GM19452 (cell line): ENCODE measurements around the gene SLC29A1.

ENCODE experiments used
- ATAC-seq: cut with Tn5 transposase; IDR thresholded peaks from one replicate; pipeline ENCODE4 v1.9.1; 2021; ENCODE audit not compliant: unreplicated experiment

The SLC29A1 gene

GRCh38 chr6:44253307-44254101 is 30.1 kb downstream of the SLC29A1 start:
- ATAC-seq = no peak

DNA sequence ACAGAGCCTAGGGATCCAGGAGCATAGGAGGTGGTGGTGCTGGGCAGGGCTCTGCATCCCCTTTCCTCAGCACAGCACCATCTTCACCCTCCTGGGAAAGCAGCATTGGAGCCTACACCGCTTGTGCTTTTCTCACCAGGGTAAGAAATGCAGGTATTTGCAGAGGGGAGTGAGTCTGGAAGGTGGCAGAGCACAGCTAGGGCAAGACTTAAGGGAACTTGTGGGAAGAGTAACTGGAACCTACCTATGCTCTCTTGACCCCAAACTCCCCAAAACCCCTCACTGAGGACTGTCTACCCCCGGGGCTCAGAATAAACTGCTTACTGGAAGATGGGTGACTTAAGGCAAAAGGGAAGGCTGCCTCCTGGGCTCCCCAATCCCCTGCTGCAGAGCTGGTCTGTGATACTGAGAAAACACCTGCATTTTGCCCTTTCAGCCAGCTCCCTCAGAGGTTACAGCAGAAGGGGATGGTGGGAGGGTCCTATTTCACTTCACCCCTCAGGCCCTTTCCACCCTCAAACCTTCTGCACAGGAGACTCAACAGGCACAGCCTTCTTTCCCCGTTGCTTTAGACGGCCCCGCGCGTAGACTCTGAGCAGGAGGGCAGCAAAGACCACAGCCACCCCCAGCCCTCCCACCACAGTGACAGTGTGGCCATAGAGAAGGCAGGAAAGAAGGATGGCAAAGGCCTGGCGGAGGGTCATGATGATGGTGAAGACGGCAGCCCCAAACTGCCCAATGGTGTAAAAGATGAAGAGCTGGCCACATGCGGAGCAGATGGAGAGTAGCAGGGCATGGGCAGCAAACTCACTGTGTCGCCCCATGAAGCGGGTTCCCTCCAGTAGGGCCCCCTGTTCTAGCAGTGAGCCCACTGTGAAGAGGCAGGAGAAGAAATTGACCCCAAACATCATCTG is 31.1 kb downstream of the SLC29A1 start:
- no peak for ATAC-seq

DNA sequence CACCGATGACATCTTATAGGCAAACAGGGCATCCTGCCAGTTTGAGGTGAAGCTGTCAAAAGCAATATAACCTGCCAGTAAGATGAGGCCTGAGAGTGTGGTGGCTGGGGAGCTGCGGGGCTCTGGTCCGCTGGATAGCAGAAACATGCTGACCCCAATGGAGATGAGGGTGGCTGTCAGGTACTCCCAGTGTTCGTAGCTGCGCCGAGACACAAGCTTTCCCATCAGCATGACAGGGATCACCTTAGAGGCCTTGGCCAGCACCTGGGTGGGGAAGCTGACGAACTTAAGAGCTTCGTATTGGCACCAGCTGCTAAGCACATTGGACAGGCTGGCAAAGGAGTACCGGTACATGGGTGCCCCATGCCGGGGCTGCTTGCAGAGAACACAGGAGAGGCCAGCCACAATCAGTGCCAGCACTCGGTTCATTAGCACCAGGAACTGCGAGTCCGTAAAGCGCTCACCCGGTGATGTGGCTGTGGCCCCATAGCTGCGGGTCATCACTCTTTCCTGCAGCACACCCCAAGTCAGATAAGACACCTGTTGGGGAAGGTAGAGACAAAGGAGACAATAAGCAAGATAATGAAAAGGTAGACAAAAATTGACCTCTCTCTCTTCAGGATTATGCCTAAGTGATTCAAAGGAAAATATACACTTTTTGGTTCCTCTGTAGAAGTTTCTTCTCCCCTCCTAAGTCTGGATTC is 31.9 kb downstream of the SLC29A1 start:
- no peak for ATAC-seq

DNA sequence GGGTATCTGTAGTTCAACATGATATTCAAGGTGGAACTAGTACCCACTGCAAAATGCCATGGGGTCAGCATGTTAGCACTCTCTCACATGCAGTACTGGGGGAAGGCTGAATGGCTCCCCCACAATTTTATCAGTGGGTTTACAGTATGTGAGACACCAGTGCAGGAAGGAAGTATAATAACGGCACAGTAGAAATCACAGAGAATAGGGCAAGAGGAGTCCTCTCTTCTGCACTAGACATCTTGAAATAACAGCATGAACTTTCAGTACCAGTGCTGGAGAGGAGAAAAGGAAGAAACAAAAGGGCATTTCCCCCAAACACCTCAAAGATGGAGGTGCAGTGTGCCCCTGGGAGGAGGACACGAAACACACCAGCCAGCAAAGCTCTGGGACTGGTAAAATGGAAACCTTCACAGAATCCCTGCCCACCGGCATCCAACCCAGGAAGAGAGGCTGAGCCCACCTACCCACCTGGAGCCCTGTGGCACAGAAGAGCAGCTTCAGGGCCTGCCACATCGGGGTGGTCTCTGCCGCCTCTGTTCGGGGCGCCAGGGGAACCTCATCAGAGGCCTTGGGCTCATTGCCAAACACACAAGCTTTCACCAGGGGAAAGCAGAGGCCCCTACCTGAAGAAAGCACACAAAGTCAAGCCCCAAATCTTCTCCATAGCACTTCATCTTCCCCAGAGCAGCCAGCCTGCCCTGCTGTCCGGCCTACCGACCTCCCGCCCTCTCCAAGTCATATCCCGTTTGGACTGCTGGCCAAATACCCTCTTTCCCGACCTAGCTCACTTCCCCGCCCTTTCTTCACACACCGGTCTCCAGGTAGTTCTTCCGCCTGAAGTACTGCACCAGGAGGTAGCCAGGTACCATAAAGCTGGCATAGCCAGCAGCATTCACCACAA is 32.7 kb downstream of the SLC29A1 start:
- no peak for ATAC-seq

DNA sequence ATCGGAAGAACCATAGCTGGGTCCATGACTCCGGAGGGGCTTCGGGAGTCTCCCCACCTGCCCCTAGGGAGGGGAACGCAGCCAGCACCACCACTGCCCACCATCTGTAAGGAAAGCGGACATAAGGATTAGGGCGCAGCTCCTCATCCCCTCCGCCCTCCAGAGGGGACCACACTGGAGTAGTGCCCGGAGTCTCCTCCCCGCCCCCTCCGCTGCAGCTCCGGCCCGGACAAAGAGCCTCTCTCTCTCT is 33.3 kb downstream of the SLC29A1 start:
- no peak for ATAC-seq

DNA sequence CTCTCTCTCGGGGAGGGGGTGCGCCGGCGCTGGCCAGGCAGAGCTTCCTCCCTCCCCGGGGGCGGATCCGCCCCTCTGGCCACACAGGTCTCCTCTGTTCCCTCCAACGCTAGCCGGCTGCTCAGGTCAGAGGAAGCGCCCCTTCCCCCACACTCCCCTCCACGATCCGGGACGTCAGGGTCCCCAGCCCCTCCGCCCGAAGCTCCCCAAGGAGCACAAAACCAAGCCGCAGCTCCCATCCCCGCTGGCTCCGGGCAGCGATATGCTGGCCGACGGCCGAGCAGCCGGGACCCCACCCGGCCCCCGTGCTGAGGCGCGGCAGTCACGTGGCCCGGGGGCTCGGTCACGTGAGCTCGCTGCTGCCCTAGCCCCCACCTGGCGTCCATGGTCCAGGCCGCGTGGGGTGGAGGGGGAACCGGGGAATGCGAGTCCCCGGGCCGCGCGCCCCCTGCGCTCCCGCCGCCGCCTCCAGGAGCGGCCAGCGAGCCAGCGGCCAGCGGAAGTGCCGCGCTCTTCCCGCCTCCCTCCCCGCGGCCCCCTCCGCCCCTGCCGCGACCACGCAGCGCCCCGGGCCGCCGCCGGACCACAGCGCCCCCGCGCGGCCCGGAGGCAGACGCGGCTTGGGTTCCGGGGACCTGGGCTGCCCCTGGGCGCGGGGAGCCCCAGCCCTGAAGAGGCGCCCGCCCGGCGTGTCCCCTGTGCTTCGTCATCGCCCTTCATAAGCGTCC is 33.8 kb downstream of the SLC29A1 start, which contains the start of gene SLC35B2:
Gene SLC35B2 (minus strand): TSS at position 504 of the 728 bp plus-strand sequence. CDS start 118 bp downstream, at position 386.
- ATAC-seq = peak; percentile 52

GRCh38 chr6:44257753-44258324 is 34.4 kb downstream of the SLC29A1 start:
- peak; percentile 8 for ATAC-seq

GRCh38 chr6:44258325-44258863 is 35.0 kb downstream of the SLC29A1 start:
- ATAC-seq = no peak

DNA sequence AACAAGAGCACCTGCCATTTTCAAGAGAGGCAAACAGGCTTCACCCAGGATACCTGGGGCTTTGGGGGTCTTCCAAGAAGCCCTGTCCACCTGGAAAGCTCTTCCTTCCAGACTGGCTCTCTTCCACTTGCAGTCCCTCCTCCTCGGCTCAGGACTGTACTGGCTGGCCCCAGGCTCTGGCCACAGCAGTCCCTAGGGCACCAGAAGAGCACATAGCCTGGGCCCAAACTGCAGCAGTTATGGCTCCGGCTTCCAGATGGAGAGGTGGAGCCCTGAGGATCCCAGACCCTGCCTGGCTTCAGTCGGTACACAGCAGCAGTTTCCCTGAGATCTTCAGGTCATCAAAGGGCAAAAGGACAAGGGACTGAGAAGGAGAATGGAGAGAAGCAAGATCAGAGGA is 35.5 kb downstream of the SLC29A1 start:
- ATAC-seq = no peak

GRCh38 chr6:44260011-44260410 is 36.6 kb downstream of the SLC29A1 start:
- ATAC-seq = no peak

DNA sequence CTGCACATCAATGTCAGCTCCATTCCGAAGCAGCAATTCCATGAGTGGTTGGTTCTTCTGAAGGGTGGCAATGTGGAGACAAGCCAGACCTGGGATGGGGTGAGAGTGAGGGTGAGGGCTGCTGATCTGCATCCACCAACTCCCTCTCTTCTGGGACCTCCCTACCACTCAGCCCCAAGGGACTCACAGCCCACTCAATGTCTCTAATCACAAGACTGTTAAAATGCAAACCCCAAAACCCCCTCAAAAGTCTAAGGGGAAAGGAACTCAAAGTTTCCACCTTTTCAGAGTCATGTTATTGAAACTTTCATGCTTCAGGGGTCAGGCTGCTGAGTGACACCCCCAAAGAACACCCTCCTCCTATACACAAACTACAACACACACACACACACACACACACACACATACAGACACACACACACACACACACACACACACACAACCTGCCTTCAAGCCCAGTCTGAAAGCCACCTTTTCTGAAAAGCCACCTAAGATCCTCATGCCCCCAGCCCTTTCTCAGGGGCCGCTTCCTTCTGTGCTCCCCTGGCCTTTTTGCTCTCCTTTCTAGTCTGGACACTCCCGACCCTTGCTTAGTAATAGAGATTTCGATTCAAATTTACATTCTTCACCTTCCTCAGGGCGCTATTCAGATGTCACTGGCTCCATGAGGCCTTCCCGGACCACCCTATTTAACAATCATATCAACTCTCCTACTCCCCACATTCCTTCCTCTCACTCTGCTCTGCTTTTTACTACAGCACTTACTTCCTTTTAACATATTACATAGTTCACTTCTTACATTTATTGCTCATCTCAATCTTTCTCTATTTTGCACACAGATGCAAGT is 37.3 kb downstream of the SLC29A1 start:
- ATAC-seq = no peak

DNA sequence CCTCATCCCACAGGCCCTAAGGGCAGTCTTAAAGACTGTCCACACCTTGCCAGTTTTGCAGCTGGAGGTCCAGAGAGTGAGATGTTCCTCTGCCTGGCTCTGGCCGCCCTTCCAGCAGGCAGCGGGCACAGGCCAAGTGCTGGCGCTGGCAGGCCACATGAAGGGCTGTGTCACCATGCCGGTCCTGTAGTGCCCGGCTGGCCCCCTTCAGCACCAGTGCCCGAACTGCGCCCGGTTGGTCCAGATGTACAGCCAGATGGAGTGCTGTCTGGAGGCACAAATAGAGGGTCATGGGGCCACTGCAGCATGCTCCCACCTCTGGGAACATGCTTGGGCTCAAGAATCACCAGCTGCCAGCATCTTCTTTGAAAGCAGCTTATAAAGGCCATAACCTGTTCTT is 38.2 kb downstream of the SLC29A1 start:
- ATAC-seq = no peak

DNA sequence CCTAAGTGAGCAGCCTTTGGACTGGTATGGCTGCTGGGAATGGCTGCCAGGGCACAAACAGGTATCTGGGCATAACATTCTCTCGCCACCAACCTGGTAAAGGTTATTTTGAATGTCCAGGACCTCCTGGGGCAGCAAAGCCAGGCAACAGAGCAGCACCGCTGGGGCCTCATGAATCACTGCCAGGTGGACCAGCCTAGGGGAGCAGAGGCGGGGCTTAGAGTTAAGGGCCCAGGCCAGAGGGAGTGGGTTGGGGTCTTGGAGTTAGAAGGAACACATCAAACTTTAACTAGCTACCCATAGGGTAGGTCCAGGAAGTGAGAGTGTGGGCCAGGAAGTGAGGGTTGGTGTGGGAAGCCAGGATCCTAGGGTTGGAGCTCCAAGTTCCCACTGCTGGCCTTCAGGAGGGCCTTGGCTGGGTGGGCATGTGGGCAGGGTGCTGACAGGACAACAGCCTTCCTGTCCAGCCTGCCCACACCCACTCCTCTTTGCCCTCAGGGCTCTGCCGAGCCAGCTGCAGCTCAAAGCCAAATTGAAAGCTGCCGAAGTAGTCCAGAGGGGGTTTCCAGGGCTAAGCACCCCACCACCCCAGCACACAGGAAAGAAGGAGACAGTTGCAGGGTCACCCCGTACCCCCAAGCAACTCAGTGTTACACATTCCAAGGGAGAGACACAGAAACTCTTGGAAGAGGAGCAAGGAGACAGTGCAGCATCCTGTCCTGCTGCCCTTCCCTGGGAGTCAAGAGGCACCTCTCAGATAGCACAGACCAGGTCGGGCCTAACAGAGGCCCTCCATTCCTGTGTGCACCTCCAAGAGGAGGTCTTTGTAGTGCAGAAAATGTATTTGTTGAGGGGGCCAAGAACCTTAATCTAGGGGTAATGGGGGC is 39.3 kb downstream of the SLC29A1 start:
- ATAC-seq = no peak

DNA sequence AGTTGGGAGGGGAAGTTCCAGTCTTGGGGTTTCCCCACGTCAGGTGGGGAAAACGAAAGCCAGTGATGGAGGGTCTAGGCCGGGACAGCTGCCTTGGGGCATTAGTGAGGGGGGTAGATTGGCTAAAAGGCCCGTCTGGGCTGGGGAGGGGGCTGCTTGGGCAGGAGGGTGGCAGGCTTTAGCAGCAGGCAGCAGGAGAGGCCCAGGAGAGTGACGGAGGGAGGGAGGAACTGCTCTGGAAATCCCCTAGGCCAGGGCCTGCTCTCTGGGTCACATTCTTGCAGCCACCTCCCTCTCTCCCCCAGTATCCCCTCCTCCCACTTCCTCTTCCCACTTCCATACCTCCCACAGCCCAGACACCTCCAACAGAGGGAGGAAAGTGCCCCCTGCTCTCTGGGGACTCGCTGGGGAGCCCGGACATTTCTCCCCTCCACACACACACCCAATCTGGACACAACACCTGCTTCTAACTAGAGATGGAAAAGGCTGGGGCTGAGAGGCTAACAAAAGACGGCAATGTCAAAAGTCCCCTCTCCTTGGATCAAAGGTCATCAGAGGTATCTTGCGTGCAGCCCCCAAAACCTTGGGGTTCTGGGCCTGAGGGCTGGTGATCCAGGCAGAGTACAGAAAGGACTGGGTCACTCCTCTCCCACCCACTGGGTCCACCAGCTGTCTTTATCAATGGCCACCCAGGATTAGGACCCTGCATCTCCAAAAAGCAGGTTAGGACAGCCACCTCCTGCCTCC is 40.1 kb downstream of the SLC29A1 start:
- ATAC-seq = no peak

DNA sequence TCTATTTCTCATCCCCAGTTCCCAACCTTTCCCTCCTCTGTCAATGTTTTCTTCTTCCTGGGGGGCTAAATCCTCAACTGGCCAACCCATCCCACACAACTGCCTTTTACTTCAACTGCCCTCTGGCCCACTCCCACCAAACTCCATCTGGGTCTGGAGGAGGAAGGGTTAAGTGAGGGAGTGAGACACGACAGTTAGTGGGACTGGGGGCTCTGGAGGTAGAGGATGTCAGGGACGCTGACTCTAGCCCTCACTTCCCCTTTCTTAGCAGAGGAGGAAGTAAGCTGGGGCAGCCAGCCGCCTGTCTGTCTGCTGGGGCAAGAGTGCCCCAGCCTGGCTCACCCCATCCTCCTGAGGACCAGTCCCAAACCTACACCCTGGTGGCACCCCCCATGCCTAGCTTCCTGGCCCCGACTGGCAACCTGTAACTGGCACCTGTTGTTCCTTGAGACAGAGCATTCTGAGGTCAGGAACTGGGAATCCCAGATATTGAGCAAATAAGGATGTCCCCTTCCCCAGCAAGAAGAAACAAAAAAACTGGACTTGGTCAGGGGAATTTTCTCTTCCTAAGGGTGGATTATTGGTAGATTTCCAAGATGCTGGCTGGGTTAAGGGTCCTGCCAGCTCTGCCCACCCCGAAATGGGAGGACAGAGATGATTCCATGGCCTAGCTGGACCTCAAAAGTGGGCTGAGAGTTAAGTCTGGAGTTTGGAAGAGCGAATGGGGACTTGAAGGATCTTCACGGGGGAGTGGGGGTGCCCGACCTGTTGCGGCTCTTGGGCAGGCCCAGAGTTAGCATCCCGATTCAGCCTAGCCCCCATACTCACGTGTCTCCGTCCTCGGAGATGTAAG is 41.0 kb downstream of the SLC29A1 start:
- peak; percentile 28 for ATAC-seq
